ENCODE data around the gene CXCR4. TPM values are rescaled to one million over a fixed set of nuclear protein-coding genes. Genes with fewer than 3 reads are reported as not detected.
A peak's percentile ranks its signal among the peaks of the same experiment; 100 is the strongest.
"Not testable (repeated sequence)": the region's sequence is repeated elsewhere in the genome, so short reads cannot be mapped to it uniquely, and the experiment has no call there.

The CXCR4 gene
- polyA plus RNA-seq, 3 donors: 45.7 to 59.7 (median 47.0) TPM

DNA sequence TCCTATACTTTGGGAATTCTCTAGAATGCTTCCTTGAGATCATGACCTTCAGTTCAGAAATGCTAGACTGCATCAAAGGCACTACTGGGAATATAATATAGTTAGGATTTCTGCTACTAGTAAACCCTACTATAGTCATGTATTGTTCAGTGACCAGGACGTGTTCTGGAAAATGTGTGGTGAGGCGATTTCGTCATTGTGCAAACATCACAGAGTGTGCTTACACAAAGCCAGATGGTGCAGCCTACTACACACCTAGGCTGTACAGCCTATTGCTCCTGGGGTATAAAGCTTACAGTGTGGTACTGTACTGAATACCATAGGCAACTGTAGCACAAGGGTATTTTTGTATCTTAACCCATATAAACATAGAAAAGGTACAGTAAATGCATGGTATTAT, 13.0 kb downstream of the CXCR4 start:
- DNase-seq (ENCODE audit: extremely low read depth in 1 of 11, low read depth in 9 of 11, low spot score in 4 of 11): no peak

DNA sequence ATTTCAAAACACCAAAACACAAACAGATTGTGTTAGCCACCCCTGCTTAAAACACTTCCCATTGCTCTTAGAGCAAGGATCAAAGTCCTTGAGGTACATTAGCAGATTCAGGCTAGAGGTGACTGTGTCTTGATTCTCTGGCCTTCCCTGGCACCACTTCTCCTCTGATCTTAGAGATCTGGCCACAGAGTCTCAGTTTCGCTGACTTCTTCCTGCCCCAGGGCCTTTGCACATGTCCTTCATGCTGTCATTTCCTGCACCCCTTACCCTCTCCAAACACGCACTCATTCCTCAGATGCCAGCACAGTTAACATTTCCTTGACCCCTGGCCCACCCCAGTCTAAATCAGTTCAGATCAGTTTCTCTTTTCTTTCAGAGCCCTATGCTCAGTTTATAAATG, 16.9 kb downstream of the CXCR4 start:
- DNase-seq (ENCODE audit: extremely low read depth in 1 of 11, low read depth in 9 of 11, low spot score in 4 of 11): no peak

DNA sequence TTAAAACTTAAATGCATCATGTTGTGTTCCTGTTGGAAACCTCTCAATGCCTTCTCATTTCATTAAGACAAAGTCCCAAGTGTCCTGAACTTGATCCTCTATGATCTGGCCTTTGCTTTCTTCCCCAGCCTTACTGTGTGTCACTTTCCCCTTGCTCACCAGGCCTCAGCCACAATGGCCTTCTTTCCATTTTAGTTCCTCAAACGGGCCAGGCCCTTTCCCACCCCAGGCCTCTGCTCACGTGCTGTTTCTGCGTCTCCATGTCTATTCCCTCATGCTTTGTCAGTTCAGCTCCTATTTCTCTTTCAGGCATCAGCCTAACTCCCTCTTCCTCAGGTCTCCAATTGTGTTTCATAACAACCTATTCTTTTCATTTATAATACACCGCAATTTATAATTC, 19.5 kb downstream of the CXCR4 start:
- DNase-seq (ENCODE audit: extremely low read depth in 1 of 11, low read depth in 9 of 11, low spot score in 4 of 11): no peak

DNA sequence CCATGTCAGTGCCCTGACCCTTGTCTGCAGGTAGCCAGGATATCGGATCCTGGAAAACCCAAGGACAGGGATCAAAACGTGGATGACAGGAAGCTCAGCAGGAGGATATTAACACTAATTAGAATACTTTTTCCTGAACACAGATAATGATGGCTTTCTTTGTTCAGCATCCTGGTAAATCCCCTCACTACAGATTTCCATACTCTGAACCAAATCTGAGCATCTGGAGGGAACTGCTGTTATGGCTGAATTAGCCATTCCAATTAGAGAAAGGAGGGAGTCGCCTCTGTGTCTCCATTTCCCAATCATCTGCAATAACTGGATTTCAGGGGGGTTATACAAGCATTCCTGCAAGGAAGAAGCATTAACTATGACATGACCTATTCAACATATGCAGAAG, 24.4 kb downstream of the CXCR4 start:
- no peak for DNase-seq (ENCODE audit: extremely low read depth in 1 of 11, low read depth in 9 of 11, low spot score in 4 of 11)

DNA sequence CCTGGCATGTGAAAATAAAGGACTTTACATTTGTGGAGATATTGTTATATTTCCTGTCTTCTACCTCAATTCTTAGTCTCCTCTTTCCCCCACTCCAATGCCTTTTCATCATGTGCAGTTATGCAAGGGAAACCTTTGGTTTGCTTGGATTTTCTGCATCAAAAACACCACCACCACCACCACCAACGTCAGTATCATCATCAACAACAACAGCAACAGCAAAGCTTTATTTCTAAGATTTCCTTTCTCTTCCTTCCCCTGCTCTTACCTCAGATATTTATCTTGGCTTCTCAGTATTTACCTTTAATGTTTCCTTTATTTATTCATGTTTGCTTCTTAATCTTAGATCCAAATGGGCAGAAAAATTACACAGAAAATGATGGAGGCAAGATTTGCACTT, 26.1 kb downstream of the CXCR4 start:
- DNase-seq (ENCODE audit: extremely low read depth in 1 of 11, low read depth in 9 of 11, low spot score in 4 of 11): no peak

DNA sequence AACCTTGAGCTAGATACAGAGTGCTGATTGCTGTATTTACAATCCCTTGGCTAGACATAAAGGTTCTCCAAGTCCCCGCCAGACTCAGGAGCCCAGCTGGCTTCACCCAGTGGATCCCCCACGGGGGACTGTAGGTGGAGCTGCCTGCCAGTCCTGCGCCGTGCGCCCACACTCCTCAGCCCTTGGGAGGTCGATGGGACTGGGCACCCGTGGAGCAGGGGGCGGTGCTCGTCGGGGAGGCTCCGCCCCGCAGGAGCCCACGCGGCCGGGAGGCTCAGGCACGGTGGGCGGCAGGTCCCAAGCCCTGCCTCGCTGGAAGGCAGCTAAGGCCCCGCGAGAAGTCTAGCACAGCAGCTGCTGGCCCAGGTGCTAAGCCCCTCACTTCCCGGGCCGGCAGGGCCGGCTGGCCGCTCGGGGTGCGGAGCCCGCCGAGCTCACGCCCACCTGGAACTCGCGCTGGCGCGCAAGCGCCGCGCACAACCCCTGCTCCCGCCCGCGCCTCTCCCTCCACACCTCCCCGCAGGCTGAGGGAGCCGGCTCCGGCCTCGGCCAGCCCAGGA, 30.0 kb downstream of the CXCR4 start:
- DNase-seq (ENCODE audit: extremely low read depth in 1 of 11, low read depth in 9 of 11, low spot score in 4 of 11): not testable (repeated sequence)

DNA sequence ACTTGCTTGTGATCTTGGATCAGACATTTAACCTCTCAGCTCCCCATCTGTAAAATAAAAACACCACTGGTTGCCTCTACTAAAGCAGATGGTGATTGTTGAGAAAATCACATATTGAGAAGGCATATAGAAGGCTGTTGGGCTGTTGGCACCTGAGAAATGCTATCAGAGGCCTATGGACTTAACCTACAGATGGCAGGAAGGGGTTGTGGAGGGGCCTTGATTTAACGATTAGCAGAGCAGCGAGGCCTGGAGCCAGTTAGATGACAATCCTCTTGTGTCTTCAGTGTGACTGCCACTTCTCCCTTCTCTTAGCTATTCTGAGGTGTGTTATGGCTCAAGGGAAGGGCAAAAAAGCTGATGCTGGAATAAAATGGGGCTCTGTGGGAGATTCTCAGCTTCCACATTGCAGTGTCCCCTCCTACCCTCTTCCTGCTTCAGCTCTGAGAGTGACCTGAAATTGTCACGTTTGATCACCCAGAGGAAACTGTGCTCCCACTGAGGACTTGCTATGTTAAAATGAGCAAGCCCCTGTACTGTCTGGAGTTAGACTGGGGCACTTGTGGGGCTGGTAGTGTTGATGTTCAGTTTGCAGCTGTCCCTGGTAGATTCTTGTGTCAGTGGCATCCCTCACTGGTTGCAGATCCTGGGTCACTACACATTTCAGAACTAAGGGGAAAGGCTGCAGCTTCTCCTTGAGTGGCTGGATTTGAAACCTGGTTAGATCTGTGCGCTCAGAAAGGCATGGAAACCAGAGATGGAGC, 31.5 kb downstream of the CXCR4 start:
- no peak for DNase-seq (ENCODE audit: extremely low read depth in 1 of 11, low read depth in 9 of 11, low spot score in 4 of 11)

DNA sequence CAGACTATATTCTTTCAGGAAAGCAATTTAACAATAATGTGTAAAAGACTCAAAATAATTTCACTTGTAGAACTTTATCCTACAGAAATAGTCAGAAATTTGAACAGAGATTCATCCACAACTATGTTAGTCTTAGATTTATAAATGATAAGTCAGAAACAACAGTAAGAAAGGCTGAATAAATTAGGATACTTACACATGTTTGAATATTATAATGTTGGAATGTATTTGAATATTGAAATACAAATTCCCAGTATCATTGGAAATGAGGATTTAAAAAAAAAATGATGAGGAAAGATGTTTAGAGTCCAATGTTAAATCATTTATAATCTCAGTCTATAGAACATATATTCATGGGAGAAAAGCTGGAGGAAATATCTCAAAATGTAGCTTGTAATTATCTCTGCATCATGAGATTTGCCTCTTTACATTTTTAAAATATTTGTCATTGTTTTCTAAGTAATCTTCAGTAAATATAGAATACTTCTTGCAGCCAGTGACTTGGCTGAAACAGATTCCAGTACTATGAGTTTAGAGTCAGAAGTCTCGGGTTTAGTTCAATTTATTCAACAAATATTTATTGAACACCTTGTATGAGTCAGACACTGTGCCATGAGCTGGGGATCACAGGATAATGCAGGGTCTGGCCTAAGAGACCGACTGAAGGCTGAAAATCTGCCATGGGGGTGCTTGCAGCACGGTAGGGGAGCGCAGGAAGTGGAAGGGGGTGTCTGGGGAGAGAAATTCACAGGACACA, 32.3 kb downstream of the CXCR4 start:
- DNase-seq (ENCODE audit: extremely low read depth in 1 of 11, low read depth in 9 of 11, low spot score in 4 of 11): no peak

DNA sequence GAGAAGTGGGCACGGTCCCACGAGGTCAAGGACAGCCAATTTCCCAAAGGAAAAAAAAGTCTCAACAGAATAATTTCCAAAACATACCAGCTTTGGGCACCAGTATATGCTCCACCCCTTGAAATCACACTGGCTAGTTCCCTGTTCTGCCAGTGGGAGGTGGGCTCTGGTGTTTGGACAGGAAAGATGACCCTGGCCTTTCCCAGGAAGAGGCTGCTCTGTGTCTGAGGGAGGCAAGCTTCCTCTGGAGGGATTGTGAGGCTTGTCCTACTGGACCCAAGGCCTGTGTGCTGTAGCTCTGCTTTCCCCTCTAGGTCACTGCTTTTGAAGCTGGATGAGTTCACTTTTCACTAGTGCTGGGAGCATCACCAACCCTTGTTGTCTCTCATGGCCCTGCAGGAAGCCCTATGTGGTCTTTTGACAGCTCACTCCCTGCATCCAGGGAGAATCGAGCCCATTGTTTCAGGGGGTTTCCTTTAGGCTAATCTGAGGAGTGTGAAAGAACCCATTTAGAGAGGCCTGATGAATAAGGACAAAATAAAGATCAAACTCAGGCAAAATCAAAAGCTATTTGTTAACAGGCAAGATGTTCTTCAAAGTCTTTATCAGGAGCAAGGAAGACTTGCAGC, 36.3 kb downstream of the CXCR4 start:
- no peak for DNase-seq (ENCODE audit: extremely low read depth in 1 of 11, low read depth in 9 of 11, low spot score in 4 of 11)

DNA sequence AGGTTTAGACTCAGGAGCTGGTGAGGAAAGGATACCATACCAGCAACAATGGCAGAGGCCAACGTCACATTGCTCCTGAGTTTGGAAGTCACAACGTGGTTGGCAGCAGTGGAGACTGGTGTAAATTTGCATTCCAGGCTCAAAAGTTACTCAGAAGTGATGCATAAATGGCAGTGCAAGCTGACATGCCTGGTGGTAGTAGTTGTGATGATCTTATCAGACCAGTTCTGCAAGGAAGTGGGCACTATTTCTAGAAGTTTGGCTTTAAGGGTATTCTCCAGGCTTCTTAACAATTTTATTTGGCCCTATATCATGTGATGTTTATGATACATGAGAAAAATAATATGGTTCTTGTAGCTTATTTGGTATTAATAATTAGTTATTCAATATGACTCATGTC, 37.8 kb downstream of the CXCR4 start:
- DNase-seq (ENCODE audit: extremely low read depth in 1 of 11, low read depth in 9 of 11, low spot score in 4 of 11): no peak

DNA sequence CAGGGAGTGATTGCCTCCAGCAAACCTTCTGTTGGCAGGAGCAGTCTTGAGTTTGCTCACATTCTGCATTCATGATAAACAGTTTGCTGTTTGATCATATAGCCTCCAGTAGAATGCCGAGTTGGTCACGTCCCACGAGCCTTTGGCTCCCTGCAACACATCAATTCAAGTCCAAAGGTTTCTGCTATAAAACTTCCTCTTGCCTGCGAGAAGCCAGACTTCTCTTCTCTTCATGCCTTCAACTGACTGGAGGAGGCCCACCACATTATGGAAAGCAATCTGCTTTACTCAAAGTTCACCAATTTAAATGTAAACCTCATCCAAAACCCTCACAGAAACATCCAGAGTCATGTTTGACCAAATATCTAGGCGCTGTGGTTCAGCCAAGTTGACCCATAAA, 40.8 kb downstream of the CXCR4 start:
- no peak for DNase-seq (ENCODE audit: extremely low read depth in 1 of 11, low read depth in 9 of 11, low spot score in 4 of 11)

DNA sequence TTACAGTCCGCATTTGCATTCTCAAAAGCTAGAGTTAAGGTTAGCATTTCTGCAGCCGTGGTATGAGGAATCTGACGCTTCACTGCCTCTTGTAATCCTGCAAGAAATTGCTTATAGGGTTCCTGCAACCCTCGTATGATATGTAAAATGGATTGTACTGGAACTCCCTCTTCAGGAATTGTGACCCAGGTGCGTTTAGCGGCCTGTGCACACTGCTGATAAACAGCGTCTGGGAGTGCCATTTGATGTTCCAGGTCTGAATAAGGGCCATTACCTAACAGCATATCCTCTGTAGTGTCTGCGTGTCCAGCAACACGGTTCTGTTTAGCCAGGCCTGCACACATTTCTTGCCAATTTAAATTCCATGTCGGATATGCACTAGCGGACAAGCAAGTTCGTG, 42.5 kb downstream of the CXCR4 start:
- DNase-seq (ENCODE audit: extremely low read depth in 1 of 11, low read depth in 9 of 11, low spot score in 4 of 11): peak in 4 of 11 donors; percentile 13 to 57 (median 47)

DNA sequence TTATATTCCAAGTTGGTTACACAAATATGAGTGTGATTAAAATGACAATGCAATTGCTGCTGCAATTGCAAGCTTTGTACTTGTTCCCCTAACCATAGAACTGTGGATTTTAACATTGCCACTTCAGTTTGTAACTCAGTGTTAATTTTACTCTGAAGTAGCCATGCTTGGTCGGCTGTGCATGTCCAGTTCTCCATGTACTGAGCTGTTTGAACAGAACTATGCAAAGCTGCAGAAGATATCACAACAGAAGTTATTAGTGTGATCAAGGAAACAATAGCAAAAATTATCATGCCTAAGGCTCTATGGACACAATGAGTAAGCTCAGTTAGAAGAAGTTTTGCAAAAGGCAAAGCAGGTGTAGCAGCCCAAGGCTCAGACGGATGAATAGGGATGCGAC, 45.3 kb downstream of the CXCR4 start:
- no peak for DNase-seq (ENCODE audit: extremely low read depth in 1 of 11, low read depth in 9 of 11, low spot score in 4 of 11)

DNA sequence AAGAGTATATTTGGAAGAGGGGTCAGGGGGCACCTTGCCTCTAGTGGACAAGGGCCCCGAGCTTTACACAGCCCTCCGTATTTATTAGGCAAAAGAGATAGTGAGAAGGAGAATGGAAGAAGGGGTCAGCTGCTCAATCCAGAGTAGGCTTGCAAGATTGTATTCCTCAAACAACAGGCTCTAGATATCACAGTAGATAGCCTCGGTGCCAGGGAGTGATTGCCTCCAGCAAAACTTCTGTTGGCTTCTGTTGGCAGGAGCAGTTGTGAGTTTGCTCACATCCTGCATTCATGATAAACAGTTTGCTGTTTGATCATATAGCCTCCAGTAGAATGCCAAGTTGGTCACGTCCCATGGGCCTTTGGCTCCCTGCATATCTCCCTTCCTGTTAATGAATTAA, 46.1 kb downstream of the CXCR4 start:
- DNase-seq (ENCODE audit: extremely low read depth in 1 of 11, low read depth in 9 of 11, low spot score in 4 of 11): not testable (repeated sequence)

DNA sequence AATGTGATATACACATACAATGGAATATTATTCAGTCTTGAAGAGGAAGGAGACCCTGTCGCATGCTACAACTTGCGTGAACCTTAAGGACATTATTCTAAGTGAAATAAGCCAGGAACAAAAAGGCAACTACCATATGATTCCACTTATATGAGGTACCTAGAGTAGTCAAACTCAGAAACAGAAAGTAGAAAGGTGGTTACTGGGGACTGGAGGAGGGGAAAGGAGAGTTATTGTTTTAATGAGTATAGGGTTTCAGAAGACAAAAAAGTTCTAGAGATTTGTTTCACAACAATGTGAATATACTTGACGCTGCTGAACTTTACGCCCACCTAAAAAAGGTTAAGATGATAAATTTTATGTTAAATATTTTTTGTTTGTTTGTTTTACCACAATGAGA, 47.0 kb downstream of the CXCR4 start:
- DNase-seq (ENCODE audit: extremely low read depth in 1 of 11, low read depth in 9 of 11, low spot score in 4 of 11): no peak

DNA sequence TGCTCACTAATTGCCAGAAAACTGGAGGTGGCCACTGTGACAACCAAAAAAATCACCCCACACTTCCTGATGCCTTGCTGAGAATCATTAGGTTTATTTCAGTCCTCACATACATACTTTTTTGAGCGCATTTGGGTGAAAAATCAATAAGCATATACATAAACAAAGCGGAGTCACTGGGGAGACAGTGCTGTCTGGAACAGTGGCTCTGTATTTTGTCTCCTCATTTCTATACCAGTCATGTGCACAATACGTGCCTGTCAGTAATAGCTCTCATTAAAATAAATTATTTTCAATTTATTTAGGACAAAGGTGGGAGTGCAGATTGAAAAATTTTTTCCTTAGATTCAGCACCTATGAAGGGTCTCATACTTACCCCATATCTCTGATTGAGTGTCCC, 48.2 kb downstream of the CXCR4 start:
- no peak for DNase-seq (ENCODE audit: extremely low read depth in 1 of 11, low read depth in 9 of 11, low spot score in 4 of 11)

DNA sequence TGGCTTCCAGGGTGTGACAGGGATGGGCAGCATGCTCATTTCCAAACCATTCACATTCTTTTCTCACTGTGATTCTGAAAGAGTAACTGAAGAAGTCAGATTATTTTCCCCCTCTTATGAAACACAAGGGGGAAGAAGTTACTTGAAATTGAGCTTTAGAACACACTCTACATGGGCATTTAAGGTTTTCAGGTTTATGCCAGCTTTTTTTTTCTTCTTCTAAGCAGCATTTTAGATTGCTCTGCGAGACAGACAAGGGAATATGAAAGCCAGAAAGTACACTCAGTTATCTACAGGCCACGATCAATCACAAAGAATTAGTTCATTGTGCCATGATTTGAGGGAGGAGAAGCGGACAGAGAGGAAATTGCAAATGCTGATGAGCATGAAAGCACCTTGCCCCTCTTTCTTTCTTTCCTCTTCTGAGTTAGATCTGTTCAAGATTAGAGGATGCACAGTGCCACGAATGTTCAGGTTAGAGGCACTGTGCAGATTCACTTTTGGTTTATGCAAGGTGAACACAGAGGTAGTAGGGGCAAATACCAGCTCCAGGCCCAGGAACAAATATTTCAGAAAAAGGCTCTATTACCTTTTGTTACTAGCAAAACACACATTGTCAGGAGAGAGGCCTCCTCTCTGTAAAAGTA, 49.2 kb downstream of the CXCR4 start:
- DNase-seq (ENCODE audit: extremely low read depth in 1 of 11, low read depth in 9 of 11, low spot score in 4 of 11): no peak

DNA sequence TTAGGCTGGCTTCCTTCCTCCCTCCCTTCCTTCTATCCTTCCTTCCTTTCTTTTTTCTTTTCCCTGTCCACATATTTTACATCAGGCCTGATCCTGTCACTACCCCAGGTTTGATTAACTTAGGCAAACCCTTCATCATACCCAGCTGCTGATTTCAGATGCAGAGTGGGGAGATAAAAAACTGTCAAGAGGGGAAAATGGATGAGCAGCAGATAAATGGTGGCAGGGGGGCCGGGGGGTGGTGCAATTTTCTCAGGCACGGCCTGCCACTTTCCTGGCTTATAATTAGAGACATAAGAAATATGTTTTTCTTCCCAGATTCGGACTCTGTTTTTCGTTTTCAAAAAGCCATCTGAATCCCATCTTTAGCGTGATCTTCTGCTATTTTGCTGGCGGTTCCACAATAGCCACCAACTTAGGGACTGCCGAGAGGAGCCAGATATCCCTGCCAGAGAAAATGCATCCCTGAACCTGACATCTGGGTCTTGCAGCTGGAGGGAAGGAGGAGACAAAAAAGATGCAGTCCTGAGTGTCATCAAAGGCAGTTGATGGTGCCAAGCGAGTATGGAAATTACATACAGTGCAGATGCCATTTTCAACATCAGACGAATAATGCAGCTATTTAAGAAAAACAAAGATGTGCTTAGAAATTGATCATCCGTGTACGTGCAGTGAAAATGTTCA, 49.9 kb downstream of the CXCR4 start:
- no peak for DNase-seq (ENCODE audit: extremely low read depth in 1 of 11, low read depth in 9 of 11, low spot score in 4 of 11)

DNA sequence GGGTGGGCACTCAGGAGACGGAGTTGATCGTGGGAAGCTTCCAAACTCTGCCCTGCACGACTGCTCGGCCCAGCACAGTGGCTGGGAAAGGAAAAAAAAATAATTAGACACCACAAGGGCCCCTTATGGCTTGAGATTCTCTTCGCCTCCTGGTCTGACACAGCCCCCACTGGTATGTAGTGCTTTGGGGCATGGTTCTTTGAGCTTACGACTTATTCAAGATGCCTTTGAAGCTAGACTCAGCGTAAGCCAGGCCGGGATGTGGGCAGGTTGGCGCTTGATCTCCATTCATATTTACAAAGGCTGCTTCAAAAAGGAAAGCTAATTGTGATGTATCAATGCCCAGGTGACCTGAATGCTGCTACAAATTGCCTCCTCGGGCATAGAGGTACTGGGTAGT, 50.5 kb downstream of the CXCR4 start:
- no peak for DNase-seq (ENCODE audit: extremely low read depth in 1 of 11, low read depth in 9 of 11, low spot score in 4 of 11)

Data from renal cortex interstitium (tissue), 11 donors.